K562 (cell line): Measurements from ENCODE around the gene GGPS1. TPM values are rescaled to one million over a fixed set of nuclear protein-coding genes. Genes with fewer than 3 reads are reported as not detected.

Experiments used
- CTBP1 ChIP-seq: fragments of 450-650 bp; IDR thresholded peaks from 2 replicates; pipeline ENCODE4 v1.6.1; 2016; ENCODE audit warnings: borderline replicate concordance
- HDAC2 ChIP-seq: fragments of 450-650 bp; IDR thresholded peaks from 2 replicates; pipeline ENCODE4 v1.6.1; 2016; ENCODE audit warnings: mild to moderate bottlenecking
- HIVEP1 ChIP-seq: fragments of 250-450 bp; sonication (Bioruptor Pico); IDR thresholded peaks from 2 replicates; pipeline ENCODE4 v1.4.0; 2020; ENCODE audit warnings: mild to moderate bottlenecking
- IFI16 ChIP-seq: fragments of 250-450 bp; sonication (Bioruptor Pico); IDR thresholded peaks from 2 replicates; pipeline ENCODE4 v2.1.2; 2022; ENCODE audit warnings: mild to moderate bottlenecking, inconsistent platforms
- MBD1 ChIP-seq: fragments of 250-450 bp; sonication (Bioruptor Pico); IDR thresholded peaks from 2 replicates; pipeline ENCODE4 v1.8.0; 2022; ENCODE audit warnings: inconsistent platforms
- NFIC ChIP-seq: fragments of 450-650 bp; IDR thresholded peaks from 2 replicates; pipeline ENCODE4 v1.6.1; 2017; ENCODE audit warnings: mild to moderate bottlenecking, inconsistent platforms
- NONO ChIP-seq, 2 experiments: fragments of 200-400 bp in 1 of 2; fragments of 450-650 bp in 1 of 2; formaldehyde crosslinking in 1 of 2; IDR thresholded peaks; 2 replicates each; pipeline ENCODE4 v1.6.1; 2017; ENCODE audit warnings: low read depth in 2 of 2, mild to moderate bottlenecking in 2 of 2, moderate library complexity in 2 of 2, low read length in 1 of 2
- NUFIP1 ChIP-seq: fragments of 450-650 bp; IDR thresholded peaks from 2 replicates; pipeline ENCODE4 v1.6.1; 2018; ENCODE audit not compliant: partially characterized antibody
- PCBP2 ChIP-seq: fragments of 200-400 bp; formaldehyde crosslinking; IDR thresholded peaks from 2 replicates; pipeline ENCODE4 v1.6.1; 2018; ENCODE audit warnings: low read length, low read depth, mild to moderate bottlenecking, moderate library complexity; ENCODE audit not compliant: poor library complexity, severe bottlenecking
- POU5F1 ChIP-seq: fragments of 150-350 bp; IDR thresholded peaks from 2 replicates; pipeline ENCODE4 v1.6.1; 2014; ENCODE audit warnings: borderline replicate concordance, low read length, low read depth, mild to moderate bottlenecking; ENCODE audit not compliant: partially characterized antibody
- SAP30 ChIP-seq: fragments of 200-600 bp; sonication (generic); IDR thresholded peaks from 2 replicates; pipeline ENCODE4 v1.6.1; 2012; ENCODE audit warnings: borderline replicate concordance, low read depth, mild to moderate bottlenecking, moderate library complexity, low read length, control low read depth, inconsistent platforms; ENCODE audit not compliant: insufficient read depth, poor library complexity, severe bottlenecking
- SMAD4 ChIP-seq: fragments of 250-450 bp; sonication (Bioruptor Pico); conservative IDR thresholded peaks from 2 replicates; pipeline ENCODE4 v1.8.0; 2021; ENCODE audit warnings: inconsistent platforms, mild to moderate bottlenecking, moderate library complexity
- ZBTB1 ChIP-seq: sonication (generic); formaldehyde crosslinking; IDR thresholded peaks from 2 replicates; pipeline ENCODE4 v1.8.1; 2023; ENCODE audit warnings: missing genetic modification reagents, low read depth, mild to moderate bottlenecking, borderline replicate concordance
- ZBTB17 ChIP-seq: fragments of 450-650 bp; formaldehyde crosslinking; IDR thresholded peaks from 2 replicates; pipeline ENCODE4 v1.4.0; 2020; ENCODE audit warnings: mild to moderate bottlenecking
- ZBTB7A ChIP-seq: IDR thresholded peaks from 2 replicates; pipeline ENCODE4 v1.6.1; 2011; ENCODE audit warnings: low read depth, mild to moderate bottlenecking, low read length, moderate library complexity, borderline replicate concordance; ENCODE audit not compliant: control insufficient read depth
- ZC3H11A ChIP-seq: IDR thresholded peaks from 2 replicates; pipeline ENCODE4 v1.6.1; 2012; ENCODE audit warnings: low read depth, low read length, improper control_type of control experiment
- ZFX ChIP-seq: sonication (generic); formaldehyde crosslinking; IDR thresholded peaks from 2 replicates; pipeline ENCODE4 v1.8.0; 2022; ENCODE audit warnings: mild to moderate bottlenecking, missing genetic modification reagents, moderate library complexity
- ZNF324 ChIP-seq: fragments of 250-450 bp; sonication (Bioruptor Pico); IDR thresholded peaks from 2 replicates; pipeline ENCODE4 v1.4.0; 2020; ENCODE audit warnings: mild to moderate bottlenecking
- ZNF41 ChIP-seq: fragments of 250-450 bp; sonication (Bioruptor Pico); conservative IDR thresholded peaks from 2 replicates; pipeline ENCODE4 v1.4.0; 2020; ENCODE audit warnings: mild to moderate bottlenecking
- ZNF444 ChIP-seq: fragments of 250-450 bp; sonication (Bioruptor Pico); IDR thresholded peaks from 2 replicates; pipeline ENCODE4 v1.4.0; 2020; ENCODE audit warnings: mild to moderate bottlenecking, moderate library complexity
- ZNF77 ChIP-seq: fragments of 250-450 bp; sonication (Bioruptor Pico); IDR thresholded peaks from 2 replicates; pipeline ENCODE4 v1.5.0; 2020
- ZZZ3 ChIP-seq: fragments of 450-650 bp; IDR thresholded peaks from 2 replicates; pipeline ENCODE4 v1.6.1; 2016; ENCODE audit warnings: antibody characterized with exemption, mild to moderate bottlenecking, moderate library complexity
- polyA plus RNA-seq, 8 experiments: library from polyadenylated mRNA; depleted of rRNA in 4 of 8; stranded (reverse) in 5 of 8; unstranded in 3 of 8; fragments of >200 nt; fragmentation: Nextera tagmentation in 2 of 8; fragmentation: Illumina TruSeq in 1 of 8; extraction: Ambion mirVana in 2 of 8; extraction: Trizol in 1 of 8; gene quantifications; 2 replicates each; pipeline versions ENCODE4 v1.2.1 to v1.2.3, GENCODE V29; 2011 to 2014; ENCODE audit warnings: inconsistent platforms in 1 of 8, missing spikeins in 1 of 8
- total RNA-seq, 7 experiments: library from RNA; depleted of rRNA in 6 of 7; stranded (reverse); fragments of >200 nt in 6 of 7; fragmentation: Illumina TruSeq in 2 of 7; extraction: Trizol in 2 of 7; gene quantifications; 2 replicates each; pipeline versions ENCODE4 v1.2.1 to v1.2.3, GENCODE V29; 2011 to 2021; ENCODE audit warnings: low replicate concordance in 1 of 7
- TF ChIP-seq, protein P1 (sequence below), 3 experiments: fragments of 200-800 bp in 1 of 3; sonication (Bioruptor generic) in 1 of 3; sonication (generic) in 1 of 3; formaldehyde crosslinking in 1 of 3; IDR thresholded peaks; 2 replicates each; pipeline versions ENCODE4 v1.6.1 to v1.8.0; 2016 to 2022; ENCODE audit warnings: mild to moderate bottlenecking in 2 of 3, missing compliant biosample characterization in 2 of 3, missing genetic modification characterization in 2 of 3, missing genetic modification reagents in 1 of 3
- TF ChIP-seq, protein P2 (sequence below): conservative IDR thresholded peaks from 2 replicates; pipeline ENCODE4 v1.6.1; 2011; ENCODE audit warnings: low read depth, mild to moderate bottlenecking, low read length; ENCODE audit not compliant: control insufficient read depth

Gene GGPS1
- total and polyA plus RNA-seq, 9 of the 15 experiments (the other 6 are each of a cell fraction or from before 2014, with no cell fraction given) = 18.8 to 104 (median 56.3) TPM

GRCh38 chr1:235327559-235328270 is 655 bp upstream of the GGPS1 start, which contains the start of gene ARID4B (continued):
- TF ChIP-seq, protein P1, sequence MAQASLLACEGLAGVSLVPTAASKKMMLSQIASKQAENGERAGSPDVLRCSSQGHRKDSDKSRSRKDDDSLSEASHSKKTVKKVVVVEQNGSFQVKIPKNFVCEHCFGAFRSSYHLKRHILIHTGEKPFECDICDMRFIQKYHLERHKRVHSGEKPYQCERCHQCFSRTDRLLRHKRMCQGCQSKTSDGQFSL (CRISPR knock-in tag; IDR thresholded peaks at IDR 0.05) = peak; percentile 98
- TF ChIP-seq, protein P1 (tag; IDR thresholded peaks at IDR 0.05) = peak in 1 of 2 experiments; percentile 99; a peak in 2 of 4 replicates
- TF ChIP-seq ZFX (CRISPR knock-in tag) = peak; percentile 75
- TF ChIP-seq HIVEP1 (CRISPR knock-in tag) = 0 out of 2 replicates have a peak, but pooled peaks have one; percentile 59
- no peak for TF ChIP-seq ZC3H11A
- TF ChIP-seq NFIC = peak; percentile 49
- peak; percentile 34; the same call in 1 of the 2 replicates for TF ChIP-seq SMAD4 (CRISPR knock-in tag)
- TF ChIP-seq SAP30 = peak; percentile 28
- no peak for TF ChIP-seq ZNF77 (CRISPR knock-in tag)
- TF ChIP-seq MBD1 (CRISPR knock-in tag) = no peak
- TF ChIP-seq HDAC2 = peak; percentile 69
- TF ChIP-seq IFI16 (CRISPR knock-in tag) = no peak
- TF ChIP-seq ZNF324 = 0 out of 2 replicates have a peak, but pooled peaks have one; percentile 38
- no peak for TF ChIP-seq PCBP2
- TF ChIP-seq ZNF444 = peak; percentile 77
- TF ChIP-seq ZBTB7A = peak; percentile 19; the same call in 1 of the 2 replicates
- TF ChIP-seq NUFIP1 = no peak
- TF ChIP-seq, protein P2, sequence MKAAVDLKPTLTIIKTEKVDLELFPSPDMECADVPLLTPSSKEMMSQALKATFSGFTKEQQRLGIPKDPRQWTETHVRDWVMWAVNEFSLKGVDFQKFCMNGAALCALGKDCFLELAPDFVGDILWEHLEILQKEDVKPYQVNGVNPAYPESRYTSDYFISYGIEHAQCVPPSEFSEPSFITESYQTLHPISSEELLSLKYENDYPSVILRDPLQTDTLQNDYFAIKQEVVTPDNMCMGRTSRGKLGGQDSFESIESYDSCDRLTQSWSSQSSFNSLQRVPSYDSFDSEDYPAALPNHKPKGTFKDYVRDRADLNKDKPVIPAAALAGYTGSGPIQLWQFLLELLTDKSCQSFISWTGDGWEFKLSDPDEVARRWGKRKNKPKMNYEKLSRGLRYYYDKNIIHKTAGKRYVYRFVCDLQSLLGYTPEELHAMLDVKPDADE = peak; percentile 28; the same call in 1 of the 2 replicates
- peak; percentile 69 for TF ChIP-seq CTBP1
- TF ChIP-seq ZBTB1 (CRISPR knock-in tag) = no peak; the same call in 1 of the 2 replicates
- TF ChIP-seq NONO (IDR thresholded peaks at IDR 0.05; ENCODE audit: low read depth in 2 of 2, low read length in 1 of 2) = peak in 1 of 2 experiments; percentile 35; a peak in 1 of 4 replicates
- 0 out of 2 replicates have a peak, but pooled peaks have one; percentile 38 for TF ChIP-seq ZBTB17 (CRISPR knock-in tag)
- TF ChIP-seq ZZZ3 = no peak; the same call in 1 of the 2 replicates
- TF ChIP-seq ZNF41 (CRISPR knock-in tag) = no peak
- no peak for TF ChIP-seq POU5F1
